Measurements from ENCODE around the gene THSD4. TPM values are rescaled to one million over a fixed set of nuclear protein-coding genes. Genes with fewer than 3 reads are reported as not detected.

The THSD4 gene
- total RNA-seq, 4 donors from 2014 or later = 23.0 to 68.5 (median 48.6) TPM

- DNase-seq = no peak
- Histone ChIP-seq H3K27ac (no peak overlapping the region), H3K27me3 (no peaks in the 10 kb centered on the region), H3K4me1 (no peaks in the 10 kb centered on the region), H3K36me3 (no peaks in the 10 kb centered on the region), H3K9me3 (no peaks in the 10 kb centered on the region), H3K4me3 (replicated peaks in 1 of 3) (no peak overlapping the region)
- no peak for TF ChIP-seq POLR2A (IDR thresholded peaks at IDR 0.05)
- TF ChIP-seq, protein P1, sequence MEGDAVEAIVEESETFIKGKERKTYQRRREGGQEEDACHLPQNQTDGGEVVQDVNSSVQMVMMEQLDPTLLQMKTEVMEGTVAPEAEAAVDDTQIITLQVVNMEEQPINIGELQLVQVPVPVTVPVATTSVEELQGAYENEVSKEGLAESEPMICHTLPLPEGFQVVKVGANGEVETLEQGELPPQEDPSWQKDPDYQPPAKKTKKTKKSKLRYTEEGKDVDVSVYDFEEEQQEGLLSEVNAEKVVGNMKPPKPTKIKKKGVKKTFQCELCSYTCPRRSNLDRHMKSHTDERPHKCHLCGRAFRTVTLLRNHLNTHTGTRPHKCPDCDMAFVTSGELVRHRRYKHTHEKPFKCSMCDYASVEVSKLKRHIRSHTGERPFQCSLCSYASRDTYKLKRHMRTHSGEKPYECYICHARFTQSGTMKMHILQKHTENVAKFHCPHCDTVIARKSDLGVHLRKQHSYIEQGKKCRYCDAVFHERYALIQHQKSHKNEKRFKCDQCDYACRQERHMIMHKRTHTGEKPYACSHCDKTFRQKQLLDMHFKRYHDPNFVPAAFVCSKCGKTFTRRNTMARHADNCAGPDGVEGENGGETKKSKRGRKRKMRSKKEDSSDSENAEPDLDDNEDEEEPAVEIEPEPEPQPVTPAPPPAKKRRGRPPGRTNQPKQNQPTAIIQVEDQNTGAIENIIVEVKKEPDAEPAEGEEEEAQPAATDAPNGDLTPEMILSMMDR (IDR thresholded peaks at IDR 0.05) = no peak
- intact Hi-C loops (cut with DNase I) = no loop called here
- 92 to 96% methylated on average over 2 of the region's 2 CpGs for WGBS, 2 donors
Measured at GRCh38 chr15:71612869-71613268, 497.6 kb downstream of the THSD4 start.

DNA sequence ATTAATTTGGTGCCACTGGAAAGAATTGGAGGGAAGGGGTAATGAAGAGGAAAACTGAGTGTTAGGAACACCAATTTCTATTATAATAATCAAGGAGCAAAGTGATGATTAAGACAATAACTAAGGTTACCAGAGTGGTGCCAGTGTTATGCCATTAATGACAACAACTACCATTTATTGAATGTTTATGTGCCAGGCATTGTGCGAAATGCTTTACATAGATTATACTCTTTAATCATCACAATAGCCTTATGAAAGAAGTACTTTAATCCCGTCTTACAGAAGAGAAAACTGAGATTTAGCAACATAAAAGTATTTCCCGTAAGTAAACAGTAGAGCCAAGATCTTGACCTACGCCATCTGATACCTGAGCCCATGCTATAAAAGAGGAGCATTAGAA lies 507.8 kb downstream of the THSD4 start:
- WGBS, 2 donors = 96% methylated on average over 4 of the region's 4 CpGs

DNA sequence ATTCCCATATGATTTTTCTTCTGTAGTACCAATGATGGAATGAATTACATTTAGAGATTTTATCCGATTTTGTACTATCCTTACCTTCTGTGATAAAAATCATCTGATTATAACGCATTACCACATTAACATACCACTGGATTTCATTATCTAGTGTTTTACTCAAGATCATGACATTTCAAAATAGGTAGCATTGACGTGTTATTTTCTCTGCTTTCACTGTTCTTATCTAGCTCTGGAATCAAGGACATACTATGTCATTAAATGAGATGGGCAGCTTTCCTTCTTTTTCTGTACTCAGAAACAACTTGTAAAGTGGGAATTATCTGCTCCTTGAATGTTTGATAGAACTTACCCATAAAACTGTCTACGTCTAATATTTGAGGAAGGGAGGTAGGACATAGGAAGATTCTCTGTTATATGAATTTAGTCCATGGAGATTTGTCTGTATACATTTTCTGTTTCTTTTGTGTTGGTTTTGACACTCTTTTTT lies 511.4 kb downstream of the THSD4 start:
- no peaks in the 10 kb centered on the region for H3K27me3 ChIP-seq
- H3K9me3 ChIP-seq = no peaks in the 10 kb centered on the region
- no peak overlapping the region for H3K4me3 ChIP-seq (replicated peaks in 1 of 3)
- no peak for DNase-seq
- peaks cover 0 to 8% of the 10 kb centered on the region in 2 donors for H3K4me1 ChIP-seq
- TF ChIP-seq, protein P1 (IDR thresholded peaks at IDR 0.05) = no peak
- no peak for TF ChIP-seq POLR2A (IDR thresholded peaks at IDR 0.05)
- no peak overlapping the region for H3K27ac ChIP-seq
- intact Hi-C loops (cut with DNase I) = no loop called here
- no peaks in the 10 kb centered on the region for H3K36me3 ChIP-seq
- 96% methylated on average over 4 of the region's 4 CpGs for WGBS, 2 donors

More for the DNA sequence above, 507.8 kb downstream of the THSD4 start:
- H3K27me3 ChIP-seq = no peaks in the 10 kb centered on the region
- no peak overlapping the region for H3K4me3 ChIP-seq (replicated peaks in 1 of 3)
- H3K36me3 ChIP-seq = no peaks in the 10 kb centered on the region
- H3K27ac ChIP-seq = no peak overlapping the region
- no peaks in the 10 kb centered on the region for H3K4me1 ChIP-seq
- no peaks in the 10 kb centered on the region for H3K9me3 ChIP-seq
- no peak for DNase-seq
- intact Hi-C loops (cut with DNase I) = no loop called here
- TF ChIP-seq, protein P1 (IDR thresholded peaks at IDR 0.05) = no peak
- TF ChIP-seq POLR2A (IDR thresholded peaks at IDR 0.05) = no peak

GRCh38 chr15:71627188-71627587 lies 511.9 kb downstream of the THSD4 start:
- TF ChIP-seq POLR2A (IDR thresholded peaks at IDR 0.05) = no peak
- TF ChIP-seq, protein P1 (IDR thresholded peaks at IDR 0.05) = no peak
- 97 to 100% methylated on average over 2 of the region's 2 CpGs for WGBS, 2 donors
- no peaks in the 10 kb centered on the region for H3K36me3 ChIP-seq
- H3K9me3 ChIP-seq = no peaks in the 10 kb centered on the region
- intact Hi-C loops (cut with DNase I) = no loop called here
- H3K27ac ChIP-seq = no peak overlapping the region
- H3K27me3 ChIP-seq = no peaks in the 10 kb centered on the region
- DNase-seq = no peak
- H3K4me3 ChIP-seq (replicated peaks in 1 of 3) = no peak overlapping the region
- H3K4me1 ChIP-seq = peaks cover 0 to 8% of the 10 kb centered on the region in 2 donors

DNA sequence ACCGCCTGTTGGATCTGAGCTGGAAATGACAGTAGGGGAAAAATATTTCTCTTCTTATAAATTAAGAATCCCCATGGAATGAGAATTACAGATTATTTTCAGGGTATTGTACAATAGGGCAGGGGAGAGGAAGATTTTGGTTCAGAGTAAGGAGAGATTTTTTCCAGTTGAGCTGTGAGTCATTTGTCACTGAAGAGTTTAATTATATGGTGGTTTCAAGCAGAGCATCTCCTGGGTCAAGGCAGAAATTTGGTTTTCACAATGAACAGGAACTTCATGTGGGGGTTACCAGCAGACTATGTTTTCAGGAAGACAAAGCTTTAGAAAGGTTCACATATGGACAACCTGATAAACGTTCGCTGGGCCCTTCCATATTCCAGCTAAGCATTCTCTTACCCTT lies 512.3 kb downstream of the THSD4 start:
- intact Hi-C loops (cut with DNase I) = no loop called here

More for the DNA sequence above, 512.3 kb downstream of the THSD4 start:
- Histone ChIP-seq H3K4me1 (peaks cover 0 to 8% of the 10 kb centered on the region in 2 donors), H3K27ac (no peak overlapping the region), H3K4me3 (replicated peaks in 1 of 3) (no peak overlapping the region), H3K9me3 (no peaks in the 10 kb centered on the region), H3K36me3 (no peaks in the 10 kb centered on the region), H3K27me3 (no peaks in the 10 kb centered on the region)
- no peak for DNase-seq
- 92 to 93% methylated on average over 3 of the region's 3 CpGs for WGBS, 2 donors
- TF ChIP-seq, protein P1 (IDR thresholded peaks at IDR 0.05) = no peak

All from thyroid gland (tissue), 4 donors.